ENCODE data around the gene STARD13. TPM values are rescaled to one million over a fixed set of nuclear protein-coding genes. Genes with fewer than 3 reads are reported as not detected.

STARD13 gene
- total RNA-seq, 2 experiments from 2014 or later: 0.57 TPM; not detected in 1

- ChIA-PET POLR2A (no interaction called here), CTCF (ENCODE audit: unreplicated experiment) (no interaction called here)
- Histone ChIP-seq H3K36me3 (ENCODE audit: insufficient read depth, low read length) (no peaks in the 10 kb centered on the region), H3K9me3 (ENCODE audit: low read length) (no peaks in the 10 kb centered on the region), H3K9me2 (ENCODE audit: insufficient read depth, low read length) (no peaks in the 10 kb centered on the region), H3K79me2 (ENCODE audit: insufficient read depth, low read depth, low read length) (no peaks in the 10 kb centered on the region), H4K20me1 (ENCODE audit: insufficient read depth, low read length) (no peaks in the 10 kb centered on the region), H3K27ac (ENCODE audit: low read depth, low read length, poor library complexity, severe bottlenecking) (no peak overlapping the region), H3K4me2 (ENCODE audit: low read length) (no peak overlapping the region), H2AFZ (ENCODE audit: low read length) (no peak overlapping the region), H3K4me1 (ENCODE audit: insufficient read depth, low read length, poor library complexity, severe bottlenecking) (peaks cover 10% of the 10 kb centered on the region), H3K4me3 (ENCODE audit: low read depth, low read length, poor library complexity, severe bottlenecking) (no peak overlapping the region)
- no TSS peak for BruUV-seq (replicated peaks)
- DNase-seq (ENCODE audit: low spot score): no peak
- intact Hi-C loops (cut with micrococcal nuclease; ENCODE audit: unreplicated experiment): no loop called here
- TF ChIP-seq EZH2phosphoT487 (IDR thresholded peaks at IDR 0.05; ENCODE audit: borderline replicate concordance, low read depth, low read length) (no peak), CTCF (conservative IDR thresholded peaks at IDR 0.05; ENCODE audit: low read length) (no peak)
Observed at GRCh38 chr13:33330483-33330882, 44.9 kb upstream of the STARD13 start.

- intact Hi-C loops (cut with micrococcal nuclease; ENCODE audit: unreplicated experiment): no loop called here
- Histone ChIP-seq H3K36me3 (ENCODE audit: insufficient read depth, low read length) (no peaks in the 10 kb centered on the region), H3K9me2 (ENCODE audit: insufficient read depth, low read length) (no peaks in the 10 kb centered on the region), H3K9me3 (ENCODE audit: low read length) (no peaks in the 10 kb centered on the region), H3K4me2 (ENCODE audit: low read length) (no peak overlapping the region), H3K4me3 (ENCODE audit: low read depth, low read length, poor library complexity, severe bottlenecking) (no peak overlapping the region), H2AFZ (ENCODE audit: low read length) (no peak overlapping the region), H4K20me1 (ENCODE audit: insufficient read depth, low read length) (no peaks in the 10 kb centered on the region), H3K79me2 (ENCODE audit: insufficient read depth, low read depth, low read length) (no peaks in the 10 kb centered on the region), H3K27ac (ENCODE audit: low read depth, low read length, poor library complexity, severe bottlenecking) (no peak overlapping the region), H3K4me1 (ENCODE audit: insufficient read depth, low read length, poor library complexity, severe bottlenecking) (peaks cover 16% of the 10 kb centered on the region)
- DNase-seq (ENCODE audit: low spot score): no peak
- POLR2A ChIA-PET: no interaction called here
- CTCF ChIA-PET (ENCODE audit: unreplicated experiment): no interaction called here
- BruUV-seq (replicated peaks): no TSS peak
- TF ChIP-seq CTCF (conservative IDR thresholded peaks at IDR 0.05; ENCODE audit: low read length) (no peak), EZH2phosphoT487 (IDR thresholded peaks at IDR 0.05; ENCODE audit: borderline replicate concordance, low read depth, low read length) (no peak)
Observed at GRCh38 chr13:33328701-33329100, 43.1 kb upstream of the STARD13 start.

- ChIA-PET CTCF (ENCODE audit: unreplicated experiment) (no interaction called here), POLR2A (interaction anchor here (0.6 kb wide), 1 partner anchor 550 kb away, joined by 3 read pairs; no protein-coding TSS in a partner anchor)
- Histone ChIP-seq H3K27ac (ENCODE audit: low read depth, low read length, poor library complexity, severe bottlenecking) (no peak overlapping the region), H3K9me2 (ENCODE audit: insufficient read depth, low read length) (no peaks in the 10 kb centered on the region), H3K4me1 (ENCODE audit: insufficient read depth, low read length, poor library complexity, severe bottlenecking) (peaks cover 16% of the 10 kb centered on the region), H3K36me3 (ENCODE audit: insufficient read depth, low read length) (no peaks in the 10 kb centered on the region), H4K20me1 (ENCODE audit: insufficient read depth, low read length) (no peaks in the 10 kb centered on the region), H2AFZ (ENCODE audit: low read length) (peak overlapping the region; percentile 68), H3K79me2 (ENCODE audit: insufficient read depth, low read depth, low read length) (no peaks in the 10 kb centered on the region), H3K9me3 (ENCODE audit: low read length) (no peaks in the 10 kb centered on the region), H3K4me2 (ENCODE audit: low read length) (no peak overlapping the region), H3K4me3 (ENCODE audit: low read depth, low read length, poor library complexity, severe bottlenecking) (no peak overlapping the region)
- intact Hi-C loops (cut with micrococcal nuclease; ENCODE audit: unreplicated experiment): no loop called here
- no TSS peak for BruUV-seq (replicated peaks)
- no peak for DNase-seq (ENCODE audit: low spot score)
- TF ChIP-seq CTCF (conservative IDR thresholded peaks at IDR 0.05; ENCODE audit: low read length) (no peak), EZH2phosphoT487 (IDR thresholded peaks at IDR 0.05; ENCODE audit: borderline replicate concordance, low read depth, low read length) (no peak)
Observed at GRCh38 chr13:33326723-33327122, 41.2 kb upstream of the STARD13 start.

All from OCI-LY7 (cell line).